SKM-1 treated with dmso at 0.1 percent for 144 hours (cell line): ENCODE results near the gene ZNF581.

Experiments
- DNase-seq: peaks from one replicate; lab custom pipeline; 2025; ENCODE audit not compliant: unreplicated experiment; lab: John Stamatoyannopoulos, UW

ZNF581 gene

DNA sequence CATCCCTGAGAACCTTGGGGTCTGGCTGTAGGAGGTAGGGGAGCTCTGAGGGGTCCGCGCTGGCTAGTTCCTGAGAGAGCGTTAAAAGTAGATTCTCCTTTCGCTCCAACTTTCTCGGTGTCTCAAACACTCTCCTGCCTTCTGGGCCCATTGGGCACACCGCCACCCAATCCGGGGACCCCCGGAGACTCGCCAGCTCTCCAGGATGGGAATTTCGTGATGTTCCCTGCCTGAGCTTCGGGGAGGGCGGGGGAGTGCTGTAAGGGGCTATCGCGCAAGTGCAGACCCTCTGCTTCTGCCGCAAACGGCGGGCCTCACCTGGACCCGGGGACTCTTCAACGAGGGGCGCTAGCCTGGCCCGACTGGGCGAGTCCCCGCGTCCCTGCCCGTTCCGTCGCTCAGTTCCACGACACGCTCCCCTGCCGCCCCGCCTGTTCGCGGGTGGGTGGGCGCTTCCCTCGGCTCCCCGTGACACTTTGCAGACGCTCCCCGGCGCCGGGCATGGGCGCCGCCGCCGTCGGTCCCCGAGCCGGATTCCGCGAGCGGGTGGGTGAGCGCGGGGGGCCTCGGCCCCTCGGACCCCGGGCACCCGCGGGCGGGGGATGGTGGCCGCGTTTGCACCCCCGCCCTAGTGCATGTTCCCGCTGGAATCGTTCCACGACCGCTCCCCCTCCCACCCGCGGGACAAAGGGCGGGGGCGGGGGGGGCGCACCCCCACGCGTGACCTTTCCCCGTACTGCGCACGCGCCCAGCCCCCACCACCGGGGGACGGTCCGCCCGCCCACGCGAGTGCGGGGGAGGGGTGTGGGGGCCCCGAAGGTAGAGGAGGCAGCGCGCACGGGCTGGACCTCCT is 4.5 kb downstream of the ZNF581 start, which contains the start of gene CCDC106:
Gene CCDC106, plus strand, starts transcription at position 481 of the 853 bp plus-strand sequence. CDS start 835 bp downstream, outside the sequence.
- no peak for DNase-seq

DNA sequence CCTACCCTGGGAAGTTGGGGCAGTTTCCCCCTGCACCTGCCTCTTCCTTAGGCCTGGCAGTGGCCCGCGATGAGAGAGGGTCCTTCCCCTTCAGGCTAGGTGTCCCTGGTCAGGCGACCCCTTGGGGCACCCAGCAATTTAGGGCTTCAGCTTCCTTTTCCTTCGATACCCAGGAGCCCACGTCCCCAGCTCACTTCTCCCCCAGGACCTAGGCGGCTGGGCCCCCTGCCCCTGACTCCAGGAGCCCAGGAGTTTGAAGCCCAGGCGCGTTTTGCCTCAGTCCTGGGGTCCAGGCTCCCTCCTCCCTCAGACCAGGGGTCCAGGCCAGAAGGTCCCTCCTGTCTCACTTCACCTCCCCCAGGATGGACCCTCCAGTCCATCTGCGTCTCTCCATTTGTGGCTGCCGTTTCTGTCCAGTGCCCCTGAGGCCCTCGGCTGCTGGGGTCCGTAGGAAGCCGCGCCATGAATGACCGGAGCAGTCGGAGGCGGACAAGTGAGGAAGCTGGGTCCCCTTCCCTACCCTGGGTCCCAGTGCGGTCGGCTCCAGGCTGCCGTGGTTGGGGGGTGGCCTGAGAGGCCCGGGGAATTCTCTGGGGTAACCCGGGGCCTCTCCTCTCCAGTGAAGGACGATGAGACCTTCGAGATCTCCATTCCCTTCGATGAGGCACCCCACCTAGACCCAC is 5.3 kb downstream of the ZNF581 start:
- DNase-seq = no peak

DNA sequence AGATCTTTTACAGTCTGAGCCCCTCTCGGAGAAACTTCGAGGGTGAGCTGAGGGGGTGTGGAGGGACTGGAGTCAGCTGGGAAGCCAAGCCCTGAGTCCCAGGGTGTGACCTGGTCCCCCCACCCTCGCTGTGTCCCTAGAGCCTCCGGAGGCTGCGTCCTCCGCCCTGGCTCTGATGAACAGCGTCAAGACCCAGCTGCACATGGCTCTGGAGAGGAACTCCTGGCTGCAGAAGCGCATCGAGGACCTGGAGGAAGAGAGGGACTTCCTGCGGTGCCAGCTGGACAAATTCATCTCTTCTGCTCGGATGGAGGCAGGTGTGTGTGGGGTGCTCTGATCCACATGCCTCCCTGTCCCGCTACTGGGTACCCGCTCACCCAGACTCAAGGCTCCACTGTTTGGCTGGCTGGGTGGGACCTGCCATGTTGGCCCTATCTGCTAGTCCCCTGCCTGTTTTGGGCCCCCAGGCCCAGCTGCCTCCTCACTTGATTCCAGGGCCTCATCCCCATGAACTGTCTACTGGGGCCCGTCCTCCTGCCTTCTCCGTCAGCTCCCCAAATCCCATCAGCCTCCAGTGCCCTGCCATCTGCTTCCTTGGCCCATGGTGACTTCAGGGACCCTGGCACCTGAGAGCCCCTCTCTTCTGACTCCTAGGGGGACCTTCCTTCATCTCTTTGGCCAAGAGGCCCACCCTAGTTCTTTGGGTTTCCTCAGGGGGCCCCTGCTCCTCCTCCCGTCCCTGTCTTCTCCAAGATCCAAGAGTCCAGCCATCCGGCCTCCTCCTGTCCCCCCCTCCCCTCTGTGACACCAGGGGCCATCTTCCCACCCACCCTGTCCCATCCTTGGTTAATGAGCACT is 6.0 kb downstream of the ZNF581 start:
- no peak for DNase-seq

DNA sequence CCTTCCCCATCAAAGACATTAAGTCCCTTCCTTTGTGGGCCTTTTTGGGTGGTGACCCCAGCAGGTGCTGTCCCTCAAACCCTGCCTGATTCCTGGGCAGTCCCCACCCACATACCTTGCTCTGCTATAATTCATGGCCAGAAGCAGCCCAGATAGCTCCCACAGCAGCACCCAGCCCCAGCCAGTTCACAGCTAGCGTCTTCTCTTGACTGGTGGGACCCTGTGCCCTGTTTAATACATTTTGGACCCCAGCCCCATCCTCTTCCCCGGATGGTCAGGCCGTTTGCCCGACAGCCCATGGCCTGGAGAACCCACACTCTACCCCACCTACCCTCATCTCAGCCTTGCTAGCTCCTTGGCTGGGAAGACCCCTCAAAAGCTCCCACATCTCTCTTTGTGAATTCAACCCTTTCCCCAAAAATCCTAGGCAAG is 6.7 kb downstream of the ZNF581 start:
- no peak for DNase-seq

DNA sequence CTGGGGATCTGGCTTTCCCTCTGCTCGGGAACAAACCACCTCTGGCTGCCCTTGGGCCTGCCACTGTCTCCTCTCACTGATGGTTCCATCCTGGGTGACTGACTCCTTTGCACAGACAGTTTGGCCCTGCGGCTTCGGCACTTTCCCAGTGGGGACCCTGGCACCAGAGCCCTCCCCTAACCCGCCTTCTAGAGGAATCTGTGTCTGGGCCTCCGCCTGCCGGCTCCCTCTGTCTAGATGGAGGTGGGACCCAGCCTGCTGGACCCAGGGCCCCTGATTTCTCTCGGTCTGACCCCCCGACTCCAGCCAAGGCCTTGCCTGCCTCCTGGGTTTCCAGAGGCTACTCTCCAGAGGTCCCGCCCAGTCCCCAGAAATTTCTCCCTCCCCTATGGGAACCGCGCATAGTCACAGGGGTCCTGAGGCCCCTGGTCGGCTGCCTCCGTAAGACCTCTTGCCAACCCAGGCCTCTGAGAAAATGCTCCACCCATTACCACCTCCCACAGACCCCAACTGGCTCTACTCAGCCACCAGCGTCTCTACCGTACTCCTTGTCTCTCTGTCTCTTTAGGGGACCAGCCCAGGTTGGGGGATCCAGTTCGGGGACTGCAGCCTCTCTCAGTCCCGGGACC is 7.3 kb downstream of the ZNF581 start:
- DNase-seq = no peak

DNA sequence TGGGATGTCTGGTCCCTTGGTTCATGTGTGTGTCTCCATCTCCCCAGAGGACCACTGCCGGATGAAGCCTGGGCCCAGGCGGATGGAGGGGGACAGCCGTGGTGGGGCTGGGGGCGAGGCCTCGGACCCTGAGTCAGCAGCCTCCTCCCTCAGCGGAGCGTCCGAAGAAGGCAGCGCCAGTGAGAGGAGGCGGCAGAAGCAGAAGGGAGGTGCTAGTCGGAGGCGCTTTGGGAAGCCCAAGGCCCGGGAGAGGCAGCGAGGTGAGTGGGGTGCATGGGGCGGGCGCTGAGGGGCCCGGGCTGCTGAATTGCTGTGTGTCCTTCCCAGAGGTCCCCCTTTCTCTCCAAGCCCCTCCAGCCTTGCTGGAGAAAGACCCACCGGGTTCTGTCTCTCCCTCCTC is 7.8 kb downstream of the ZNF581 start:
- DNase-seq = no peak

DNA sequence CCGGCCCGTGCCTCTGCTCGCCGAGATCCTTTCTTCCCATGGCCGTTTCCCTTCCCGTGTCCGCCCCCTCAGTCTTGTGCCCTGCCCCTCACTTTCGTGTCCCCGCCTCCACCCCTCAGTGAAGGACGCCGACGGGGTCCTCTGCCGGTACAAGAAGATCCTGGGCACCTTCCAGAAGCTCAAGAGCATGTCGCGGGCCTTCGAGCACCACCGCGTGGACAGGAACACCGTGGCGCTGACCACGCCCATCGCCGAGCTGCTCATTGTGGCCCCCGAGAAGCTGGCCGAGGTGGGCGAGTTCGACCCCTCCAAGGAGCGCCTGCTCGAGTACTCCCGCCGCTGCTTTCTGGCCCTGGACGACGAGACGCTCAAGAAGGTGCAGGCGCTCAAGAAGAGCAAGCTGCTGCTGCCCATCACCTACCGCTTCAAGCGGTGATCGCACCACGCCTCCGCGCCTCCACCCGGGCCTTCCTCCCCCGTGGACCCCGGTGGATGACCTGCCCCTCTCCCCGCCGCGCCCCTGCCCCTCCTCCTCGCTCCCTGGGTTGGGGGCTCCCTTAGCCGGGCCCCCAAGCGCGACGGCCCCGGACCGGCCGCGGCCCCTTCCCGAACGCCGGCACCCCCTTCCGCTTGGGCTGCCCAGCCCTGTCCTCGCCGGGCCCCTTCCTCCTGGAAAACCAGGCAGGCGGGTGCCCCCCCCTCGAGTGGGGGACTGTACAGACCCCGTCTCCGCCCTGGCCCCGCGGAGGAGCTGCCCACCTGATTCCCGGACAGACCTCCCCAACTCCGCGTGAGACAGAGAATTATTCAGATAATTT is 9.1 kb downstream of the ZNF581 start:
- no peak for DNase-seq

DNA sequence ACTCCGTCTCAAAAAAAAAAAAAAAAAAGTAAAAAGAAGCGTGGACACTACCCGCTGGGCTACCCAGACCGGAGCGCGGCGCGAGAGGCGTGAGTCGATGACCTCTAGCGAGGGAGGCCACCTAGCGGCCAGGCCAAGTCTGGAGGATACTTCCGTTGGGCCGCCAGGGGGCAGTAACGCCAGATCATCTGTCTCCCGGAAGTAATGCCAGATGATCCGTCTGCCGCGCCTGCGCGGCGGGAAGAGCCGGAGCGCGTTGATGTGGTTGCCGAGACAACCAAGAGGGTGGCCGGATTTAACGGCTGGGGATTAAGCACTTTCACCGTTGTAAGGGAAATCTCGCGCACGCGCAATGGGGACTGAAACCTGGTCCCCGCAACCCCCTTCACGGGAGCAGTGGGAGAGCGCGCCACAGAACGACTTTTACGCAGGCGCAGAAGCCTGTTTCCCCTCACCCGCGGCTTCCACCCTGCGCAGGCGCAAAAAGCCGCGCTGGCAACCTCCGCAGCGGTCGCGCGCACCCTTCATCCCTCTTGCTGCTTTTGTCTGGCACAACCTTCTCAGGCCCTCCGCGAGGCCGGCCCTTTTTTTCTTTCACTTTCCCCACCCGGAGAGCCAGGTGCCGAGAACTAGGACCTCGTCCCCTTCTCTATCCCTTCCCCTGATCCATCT is 10.3 kb downstream of the ZNF581 start:
- DNase-seq = peak; percentile 77

DNA sequence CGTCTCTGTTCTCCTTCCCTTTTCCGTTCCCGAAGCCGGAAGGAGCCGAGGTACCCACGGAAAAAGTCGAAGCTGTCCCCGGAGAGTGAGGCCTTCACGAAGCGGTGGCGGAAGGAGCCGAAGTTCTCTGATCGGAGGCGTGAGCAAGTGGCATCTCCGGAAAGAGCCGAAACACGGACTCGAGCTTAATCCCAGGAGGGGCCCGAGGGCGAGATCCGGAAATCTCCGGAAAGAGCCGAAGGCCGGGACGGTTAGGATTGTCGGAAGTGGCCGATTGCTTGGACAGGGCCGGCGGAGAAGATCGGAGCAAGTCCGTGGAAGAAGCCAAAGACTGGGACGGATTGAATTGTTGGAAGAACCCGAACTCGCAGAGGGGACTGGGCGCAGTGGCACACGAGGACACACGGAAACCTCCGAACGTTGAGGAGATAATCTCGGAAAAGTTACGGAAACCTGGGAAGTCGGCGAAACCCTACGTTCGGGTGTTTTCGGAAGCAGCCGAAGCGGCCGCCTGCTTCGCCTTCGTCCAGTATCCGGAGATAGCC is 10.9 kb downstream of the ZNF581 start:
- DNase-seq = peak; percentile 89

DNA sequence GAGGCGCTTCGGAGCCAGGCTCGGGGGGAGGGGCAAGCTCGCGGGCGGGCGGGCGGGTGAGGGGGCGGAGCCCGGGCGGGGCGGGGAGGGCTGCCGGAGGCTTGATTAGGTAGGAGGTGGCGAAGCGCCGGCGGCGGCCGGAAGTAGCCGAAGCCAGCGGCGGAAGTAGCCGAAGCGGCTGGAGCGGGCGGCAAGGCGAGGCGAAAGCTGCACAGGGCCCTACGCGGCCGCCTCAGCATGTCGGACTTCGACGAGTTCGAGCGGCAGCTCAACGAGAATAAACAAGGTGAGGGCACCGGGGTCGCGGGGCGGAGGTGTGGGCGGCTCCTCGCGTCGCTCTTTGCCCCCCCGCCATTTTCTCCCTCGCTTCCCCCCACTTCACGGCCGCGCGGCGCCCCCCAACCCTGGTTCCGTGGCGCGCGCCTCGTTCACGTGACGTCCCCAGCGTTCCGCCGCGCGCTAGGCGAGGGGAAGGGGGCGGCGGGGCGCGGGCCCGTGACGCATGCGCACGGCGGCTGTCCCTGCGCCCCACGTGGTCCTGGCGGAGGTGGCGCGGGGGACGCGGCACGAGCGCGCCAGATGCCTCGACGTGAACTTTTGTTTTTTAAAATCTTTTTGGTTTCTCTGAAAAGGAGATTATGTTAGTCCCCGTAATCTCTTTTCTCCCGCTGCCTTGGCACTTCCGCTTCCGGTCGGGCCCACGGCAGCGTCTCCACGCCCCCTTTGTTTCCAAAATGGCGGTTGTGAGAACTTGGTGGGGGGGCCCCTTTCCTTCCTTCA is 11.6 kb downstream of the ZNF581 start, which contains the start of gene U2AF2:
Gene U2AF2, plus strand, starts transcription at position 168 of the 780 bp plus-strand sequence. Its CDS starts 70 bp downstream, at position 238.
- DNase-seq = peak; percentile 68

DNA sequence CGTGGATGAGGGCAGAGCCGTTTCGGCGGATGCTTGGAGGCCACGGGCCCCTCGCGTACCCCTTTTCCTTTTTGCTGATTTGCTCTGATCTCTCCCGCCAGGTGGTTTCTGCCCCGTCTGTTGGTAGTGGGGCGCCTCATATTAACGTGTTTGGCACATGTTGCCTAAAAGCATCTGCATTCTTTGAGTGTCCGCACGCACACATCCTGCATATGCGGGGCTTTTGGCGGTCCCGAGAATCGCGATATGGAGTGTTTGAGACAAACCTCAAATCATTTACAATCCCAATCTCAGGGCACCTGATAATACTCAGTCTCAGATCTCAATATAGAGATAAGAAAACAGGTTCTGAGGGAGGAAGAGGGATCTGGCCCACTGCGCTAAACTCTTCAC is 12.2 kb downstream of the ZNF581 start:
- DNase-seq = no peak

DNA sequence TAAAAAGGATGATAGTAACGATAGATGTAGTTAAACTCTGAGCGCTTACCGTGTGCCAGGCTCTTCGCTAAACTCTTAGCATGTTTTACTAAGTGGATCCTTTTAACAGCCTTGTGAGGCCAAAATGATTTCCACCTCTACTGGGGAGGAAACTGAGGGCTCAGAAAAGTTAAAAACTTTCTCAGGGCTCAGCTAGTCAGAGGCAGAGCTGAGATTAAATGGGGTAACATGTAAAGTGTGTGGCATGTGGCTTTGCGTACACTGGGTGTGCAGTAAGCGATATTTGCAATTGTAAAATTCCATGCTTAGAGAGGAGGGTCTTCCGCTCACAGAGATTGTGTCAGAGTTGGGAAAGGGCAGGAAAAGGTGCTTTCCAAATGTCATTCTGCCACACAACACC is 13.1 kb downstream of the ZNF581 start:
- DNase-seq = no peak

DNA sequence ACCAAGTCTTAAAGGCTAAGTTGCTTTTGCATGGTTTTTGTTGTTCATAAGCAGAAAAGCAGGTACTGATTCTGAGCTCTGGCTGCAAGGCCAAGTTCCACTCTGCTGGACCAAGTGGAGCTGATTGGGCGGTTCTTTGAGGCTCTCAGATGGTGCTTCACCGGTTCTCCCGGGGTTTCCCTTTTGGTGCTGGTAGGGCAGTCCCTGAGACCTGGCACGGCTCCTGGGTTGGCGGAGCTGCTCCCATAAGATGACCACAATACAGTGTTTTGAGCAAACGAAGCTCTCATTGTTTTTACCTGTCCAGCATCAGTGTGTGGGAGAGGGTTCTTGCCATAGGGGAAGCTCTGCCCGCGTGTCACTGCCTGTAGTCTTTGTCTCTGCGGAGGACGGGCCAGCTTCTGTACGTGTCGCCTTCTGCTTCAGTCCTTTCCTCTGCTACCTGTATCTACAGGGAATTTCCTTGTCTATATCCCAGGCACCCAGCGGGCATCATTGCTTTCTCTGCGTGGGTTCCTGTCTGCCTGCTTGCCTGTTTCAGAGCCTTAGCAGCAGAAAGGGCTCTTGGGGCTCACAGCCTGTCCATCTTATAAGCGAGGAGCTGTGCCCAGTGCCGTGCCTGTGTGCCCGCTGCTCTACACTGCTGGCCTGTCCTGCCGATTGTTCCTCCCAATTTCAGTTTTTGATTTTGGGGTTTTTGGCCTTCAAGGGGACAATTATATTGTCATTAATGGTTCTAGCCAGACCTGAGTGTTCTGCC is 13.7 kb downstream of the ZNF581 start:
- DNase-seq = no peak

DNA sequence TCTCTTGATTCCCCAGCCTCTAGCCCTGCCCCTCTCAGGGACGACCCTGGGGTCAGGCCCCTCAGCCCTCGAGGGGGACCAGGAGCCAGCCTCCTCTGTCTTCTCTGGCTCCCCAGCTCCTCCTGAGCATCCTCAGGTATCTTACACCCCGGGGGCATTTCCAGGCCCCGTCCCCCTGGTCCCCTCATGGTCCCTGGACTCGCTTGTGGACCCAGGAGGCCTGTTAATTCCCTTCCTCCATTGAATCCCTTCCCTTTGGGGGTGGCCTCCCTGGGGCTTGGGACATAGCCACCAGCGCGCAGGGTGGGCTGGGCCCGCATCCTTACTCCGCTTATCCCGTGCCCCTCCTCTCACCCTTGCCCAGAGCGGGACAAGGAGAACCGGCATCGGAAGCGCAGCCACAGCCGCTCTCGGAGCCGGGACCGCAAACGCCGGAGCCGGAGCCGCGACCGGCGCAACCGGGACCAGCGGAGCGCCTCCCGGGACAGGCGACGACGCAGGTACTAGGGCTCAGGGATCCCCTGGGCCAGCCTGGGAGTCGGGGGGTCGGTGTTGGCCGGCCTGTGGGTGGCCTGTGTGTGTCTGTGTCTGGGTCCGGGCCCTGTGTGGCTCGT is 15.5 kb downstream of the ZNF581 start:
- no peak for DNase-seq

DNA sequence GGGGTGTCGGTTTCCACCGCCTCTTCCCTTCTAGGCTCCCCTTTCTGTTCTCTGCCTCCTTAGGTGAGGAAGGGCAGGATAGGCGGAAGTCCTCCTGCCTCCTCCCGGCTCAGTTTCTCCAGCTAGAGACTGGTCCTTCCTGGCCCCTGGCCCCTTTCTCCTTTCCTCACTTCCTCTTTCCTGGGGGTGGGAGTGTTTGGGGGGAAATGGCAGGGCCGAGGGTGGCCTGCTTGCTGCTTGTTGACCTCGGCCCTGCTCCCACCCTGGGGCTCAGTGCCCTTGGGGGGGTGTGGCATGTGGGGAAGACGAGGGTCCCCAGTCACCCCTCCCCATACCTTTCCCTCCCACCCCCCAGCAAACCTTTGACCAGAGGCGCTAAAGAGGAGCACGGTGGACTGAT is 16.4 kb downstream of the ZNF581 start:
- no peak for DNase-seq

DNA sequence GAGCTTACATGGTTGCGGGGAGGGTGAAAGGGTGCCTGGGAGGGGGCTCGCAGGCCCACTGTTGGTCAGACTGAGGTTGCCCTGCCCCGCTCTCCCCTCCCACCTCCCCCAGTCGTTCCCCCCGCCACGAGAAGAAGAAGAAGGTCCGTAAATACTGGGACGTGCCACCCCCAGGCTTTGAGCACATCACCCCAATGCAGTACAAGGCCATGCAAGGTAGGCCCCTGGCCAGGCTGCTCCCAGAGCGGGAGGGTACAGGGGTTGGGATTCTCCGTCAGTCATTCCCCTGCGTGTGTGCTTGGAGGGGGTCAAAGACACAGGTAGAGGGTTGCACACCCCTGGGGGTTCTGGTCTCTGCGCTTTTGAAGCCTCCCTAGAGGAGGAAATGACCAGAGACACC is 17.0 kb downstream of the ZNF581 start:
- DNase-seq = no peak

DNA sequence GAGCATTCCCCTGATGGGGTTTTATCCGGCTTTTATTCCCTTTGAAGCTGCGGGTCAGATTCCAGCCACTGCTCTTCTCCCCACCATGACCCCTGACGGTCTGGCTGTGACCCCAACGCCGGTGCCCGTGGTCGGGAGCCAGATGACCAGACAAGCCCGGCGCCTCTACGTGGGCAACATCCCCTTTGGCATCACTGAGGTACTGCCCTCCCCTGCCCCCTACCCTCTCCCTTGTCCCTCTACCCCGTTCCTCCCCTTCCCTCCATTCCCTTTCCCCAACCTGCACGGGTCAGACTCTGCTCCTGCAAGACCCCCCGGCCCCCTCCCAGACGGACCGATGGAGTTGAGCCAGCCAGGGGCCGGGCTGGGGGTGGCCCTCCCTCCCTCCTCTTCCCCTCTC is 17.5 kb downstream of the ZNF581 start:
- DNase-seq = no peak
